Neutrophil (primary cell): ENCODE data around the gene DLL4.

Experiments used
- H3K27ac ChIP-seq: fragments of 200-600 bp; sonication (generic); 2 replicates; pipeline ENCODE4 v1.5.1; 2016; ENCODE audit warnings: mild to moderate bottlenecking, moderate library complexity
- H3K27me3 ChIP-seq: fragments of 200-600 bp; sonication (generic); 2 replicates; pipeline ENCODE4 v1.6.0; 2016; ENCODE audit warnings: mild to moderate bottlenecking
- H3K36me3 ChIP-seq: fragments of 200-600 bp; sonication (generic); 2 replicates; pipeline ENCODE4 v1.5.1; 2017
- H3K4me1 ChIP-seq, 2 experiments: fragments of 200-600 bp in 1 of 2; sonication (generic) in 1 of 2; 1 replicate in 1 of 2; 2 replicates in 1 of 2; pipeline versions ENCODE4 v1.5.1 to v1.6.1; 2013 to 2016; ENCODE audit warnings: low read depth in 1 of 2, low read length in 1 of 2, mild to moderate bottlenecking in 1 of 2, moderate library complexity in 1 of 2; ENCODE audit not compliant: control insufficient read depth in 1 of 2, insufficient read depth in 1 of 2
- H3K4me3 ChIP-seq, 2 experiments: fragments of 200-600 bp in 1 of 2; sonication (generic) in 1 of 2; 1 replicate in 1 of 2; 2 replicates in 1 of 2; pipeline ENCODE4 v1.5.1; 2013 to 2016; ENCODE audit warnings: low read depth in 1 of 2, low read length in 1 of 2, mild to moderate bottlenecking in 1 of 2, moderate library complexity in 1 of 2
- H3K9me3 ChIP-seq: fragments of 200-600 bp; sonication (generic); 2 replicates; pipeline ENCODE4 v1.5.1; 2016
- TF ChIP-seq, protein P1 (sequence below): fragments of 200-600 bp; sonication (generic); IDR thresholded peaks from 2 replicates; pipeline ENCODE4 v1.5.1; 2016; ENCODE audit warnings: antibody characterized with exemption

Gene DLL4

GRCh38 chr15:40929660-40930429 lies 705 bp downstream of the DLL4 start:
- peaks cover 88% of the 10 kb centered on the region for H3K27me3 ChIP-seq
- H3K4me3 ChIP-seq: peak overlapping the region in 1 of 2 experiments; percentile 45
- H3K36me3 ChIP-seq: no peaks in the 10 kb centered on the region
- no peak overlapping the region for H3K27ac ChIP-seq
- TF ChIP-seq, protein P1, sequence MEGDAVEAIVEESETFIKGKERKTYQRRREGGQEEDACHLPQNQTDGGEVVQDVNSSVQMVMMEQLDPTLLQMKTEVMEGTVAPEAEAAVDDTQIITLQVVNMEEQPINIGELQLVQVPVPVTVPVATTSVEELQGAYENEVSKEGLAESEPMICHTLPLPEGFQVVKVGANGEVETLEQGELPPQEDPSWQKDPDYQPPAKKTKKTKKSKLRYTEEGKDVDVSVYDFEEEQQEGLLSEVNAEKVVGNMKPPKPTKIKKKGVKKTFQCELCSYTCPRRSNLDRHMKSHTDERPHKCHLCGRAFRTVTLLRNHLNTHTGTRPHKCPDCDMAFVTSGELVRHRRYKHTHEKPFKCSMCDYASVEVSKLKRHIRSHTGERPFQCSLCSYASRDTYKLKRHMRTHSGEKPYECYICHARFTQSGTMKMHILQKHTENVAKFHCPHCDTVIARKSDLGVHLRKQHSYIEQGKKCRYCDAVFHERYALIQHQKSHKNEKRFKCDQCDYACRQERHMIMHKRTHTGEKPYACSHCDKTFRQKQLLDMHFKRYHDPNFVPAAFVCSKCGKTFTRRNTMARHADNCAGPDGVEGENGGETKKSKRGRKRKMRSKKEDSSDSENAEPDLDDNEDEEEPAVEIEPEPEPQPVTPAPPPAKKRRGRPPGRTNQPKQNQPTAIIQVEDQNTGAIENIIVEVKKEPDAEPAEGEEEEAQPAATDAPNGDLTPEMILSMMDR: no peak
- no peaks in the 10 kb centered on the region for H3K9me3 ChIP-seq
- H3K4me1 ChIP-seq: peaks cover 39 to 49% of the 10 kb centered on the region in 2 experiments

GRCh38 chr15:40930430-40931299 lies 1.5 kb downstream of the DLL4 start:
- Histone ChIP-seq H3K4me3 (no peak overlapping the region), H3K9me3 (no peaks in the 10 kb centered on the region), H3K36me3 (no peaks in the 10 kb centered on the region), H3K27me3 (peaks cover 80% of the 10 kb centered on the region), H3K4me1 (peaks cover 39 to 49% of the 10 kb centered on the region in 2 experiments), H3K27ac (no peak overlapping the region)
- TF ChIP-seq, protein P1: no peak

DNA sequence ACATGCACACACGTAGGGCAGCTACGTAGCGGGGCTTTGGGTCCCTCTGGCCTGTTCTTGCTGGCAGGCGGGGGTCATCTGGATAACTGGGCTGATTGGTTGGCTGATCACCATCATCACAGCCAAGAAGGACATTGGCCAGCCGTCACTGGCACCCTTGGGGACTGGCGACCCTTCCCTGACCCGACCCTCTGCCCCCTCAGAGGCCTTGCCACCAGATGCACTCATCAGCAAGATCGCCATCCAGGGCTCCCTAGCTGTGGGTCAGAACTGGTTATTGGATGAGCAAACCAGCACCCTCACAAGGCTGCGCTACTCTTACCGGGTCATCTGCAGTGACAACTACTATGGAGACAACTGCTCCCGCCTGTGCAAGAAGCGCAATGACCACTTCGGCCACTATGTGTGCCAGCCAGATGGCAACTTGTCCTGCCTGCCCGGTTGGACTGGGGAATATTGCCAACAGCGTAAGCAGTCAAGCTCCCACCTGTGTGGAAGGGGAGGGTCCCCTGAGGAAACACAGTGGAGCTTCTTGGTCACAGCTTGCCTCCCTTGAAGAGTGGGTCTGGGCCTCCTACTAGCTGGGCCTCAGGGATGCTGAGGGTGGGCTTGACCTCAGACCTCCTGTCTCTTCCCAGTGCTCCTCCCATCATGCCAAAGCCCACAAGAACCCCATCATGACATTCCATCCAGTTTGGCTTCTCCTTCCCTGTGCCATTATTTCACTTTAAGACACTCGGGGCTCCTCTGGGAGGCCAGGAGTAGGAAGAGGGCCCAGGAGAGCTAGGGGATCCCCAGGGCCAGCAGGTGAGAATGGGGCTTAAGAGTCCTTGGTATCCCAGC lies 2.4 kb downstream of the DLL4 start:
- peaks cover 71% of the 10 kb centered on the region for H3K27me3 ChIP-seq
- peaks cover 35 to 40% of the 10 kb centered on the region in 2 experiments for H3K4me1 ChIP-seq
- no peak overlapping the region for H3K4me3 ChIP-seq
- TF ChIP-seq, protein P1: no peak
- no peaks in the 10 kb centered on the region for H3K9me3 ChIP-seq
- no peak overlapping the region for H3K27ac ChIP-seq
- H3K36me3 ChIP-seq: no peaks in the 10 kb centered on the region

DNA sequence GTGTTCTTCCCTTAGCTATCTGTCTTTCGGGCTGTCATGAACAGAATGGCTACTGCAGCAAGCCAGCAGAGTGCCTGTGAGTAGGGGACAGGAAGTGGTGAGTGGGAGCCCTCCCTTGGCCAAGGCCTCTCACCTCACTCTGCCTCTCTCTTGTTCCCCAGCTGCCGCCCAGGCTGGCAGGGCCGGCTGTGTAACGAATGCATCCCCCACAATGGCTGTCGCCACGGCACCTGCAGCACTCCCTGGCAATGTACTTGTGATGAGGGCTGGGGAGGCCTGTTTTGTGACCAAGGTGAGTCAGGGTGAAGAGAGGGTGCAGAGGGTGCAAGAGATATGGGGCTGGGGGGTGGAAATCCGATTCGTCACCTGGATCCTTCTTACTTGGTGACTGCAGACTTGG lies 3.0 kb downstream of the DLL4 start:
- Histone ChIP-seq H3K27ac (no peak overlapping the region), H3K27me3 (peaks cover 65% of the 10 kb centered on the region), H3K9me3 (no peaks in the 10 kb centered on the region), H3K36me3 (no peaks in the 10 kb centered on the region), H3K4me1 (peaks cover 28 to 36% of the 10 kb centered on the region in 2 experiments), H3K4me3 (no peak overlapping the region)
- TF ChIP-seq, protein P1: no peak
